Thoracic aorta endothelial cell (primary cell): ENCODE data around the gene TIMM10B. TPM values are rescaled to one million over a fixed set of nuclear protein-coding genes. Genes with fewer than 3 reads are reported as not detected.

Source experiments
- total RNA-seq: library from RNA; depleted of rRNA; stranded (reverse); fragments of >200 nt; gene quantifications from 2 replicates; pipeline ENCODE4 v1.2.3, GENCODE V29; 2012

TIMM10B gene, protein sequence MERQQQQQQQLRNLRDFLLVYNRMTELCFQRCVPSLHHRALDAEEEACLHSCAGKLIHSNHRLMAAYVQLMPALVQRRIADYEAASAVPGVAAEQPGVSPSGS
- total RNA-seq: 30.2 and 33.7 TPM in 2 replicates

DNA sequence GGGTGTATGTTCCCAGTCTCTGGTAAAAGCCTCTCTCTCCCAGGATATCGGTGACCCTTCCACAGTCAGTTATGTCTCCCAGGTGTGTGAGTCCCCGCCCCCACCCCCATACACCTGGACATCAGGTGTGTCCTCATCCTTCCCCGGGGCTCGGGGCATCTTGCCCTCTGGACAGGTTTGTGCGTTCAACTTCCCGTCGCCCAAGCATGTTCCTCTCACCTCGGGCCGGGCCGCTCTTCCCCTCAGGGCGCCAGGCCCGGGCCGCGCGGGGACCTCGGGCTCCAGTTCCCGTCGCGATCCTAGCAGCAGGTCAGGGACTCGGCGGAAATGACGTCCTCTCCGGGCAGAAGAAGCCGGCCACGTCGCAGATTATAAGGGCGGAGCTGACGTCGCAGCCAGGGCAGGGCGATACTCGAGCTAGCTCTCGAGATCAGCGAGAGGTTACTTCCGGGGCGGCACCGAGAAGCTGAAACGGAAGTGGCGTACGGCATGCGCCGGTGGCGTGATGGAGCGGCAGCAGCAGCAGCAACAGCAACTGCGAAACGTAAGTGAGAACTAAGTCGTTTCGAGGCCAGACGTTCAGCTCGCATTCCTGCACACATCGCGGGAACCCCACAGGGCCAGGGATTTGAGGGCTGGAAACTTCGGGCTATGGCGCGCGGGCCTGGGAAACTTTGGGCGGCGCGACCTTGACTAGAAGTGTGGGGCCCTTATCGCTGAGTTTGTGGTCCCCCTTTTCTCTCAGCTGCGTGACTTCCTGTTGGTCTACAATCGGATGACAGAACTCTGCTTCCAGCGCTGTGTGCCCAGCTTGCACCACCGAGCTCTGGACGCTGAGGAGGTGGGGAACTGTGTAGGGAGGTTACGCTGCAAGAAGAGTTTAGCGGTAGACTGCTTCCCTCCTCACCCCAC is at the start of gene TIMM10B, which contains the start of gene ARFIP2:
Gene TIMM10B (plus strand): TSS at position 490 of the 912 bp plus-strand sequence. CDS start 16 bp downstream, at position 506.
Gene ARFIP2 (minus strand): TSS at position 320 of the 912 bp plus-strand sequence. CDS start 910 bp downstream, outside the sequence.

DNA sequence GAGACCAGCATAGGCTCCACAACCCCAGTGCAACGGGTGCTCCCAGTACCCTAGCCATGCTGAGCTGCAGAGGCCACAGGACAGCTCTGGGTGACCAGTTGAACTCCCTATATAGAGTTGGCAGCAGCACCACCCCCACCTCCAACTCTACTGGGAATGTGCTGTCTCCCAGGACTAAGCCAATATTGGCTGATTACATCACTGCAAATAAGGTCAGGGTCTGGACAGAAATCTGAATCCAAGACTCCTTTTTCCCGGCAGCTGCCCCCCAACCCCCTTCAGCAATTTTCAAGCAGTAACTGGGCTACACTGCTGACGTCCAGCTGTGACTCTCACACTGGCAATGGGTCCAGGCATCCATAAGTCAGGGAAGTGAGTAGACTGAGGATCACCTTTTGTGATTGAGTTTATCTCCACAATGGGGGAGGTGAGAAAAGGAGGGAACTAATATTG is 40.4 kb upstream of the TIMM10B start, which contains the start of gene HPX:
Gene HPX (minus strand): TSS at position 82 of the 453 bp plus-strand sequence. CDS start 24 bp downstream, at position 58.

DNA sequence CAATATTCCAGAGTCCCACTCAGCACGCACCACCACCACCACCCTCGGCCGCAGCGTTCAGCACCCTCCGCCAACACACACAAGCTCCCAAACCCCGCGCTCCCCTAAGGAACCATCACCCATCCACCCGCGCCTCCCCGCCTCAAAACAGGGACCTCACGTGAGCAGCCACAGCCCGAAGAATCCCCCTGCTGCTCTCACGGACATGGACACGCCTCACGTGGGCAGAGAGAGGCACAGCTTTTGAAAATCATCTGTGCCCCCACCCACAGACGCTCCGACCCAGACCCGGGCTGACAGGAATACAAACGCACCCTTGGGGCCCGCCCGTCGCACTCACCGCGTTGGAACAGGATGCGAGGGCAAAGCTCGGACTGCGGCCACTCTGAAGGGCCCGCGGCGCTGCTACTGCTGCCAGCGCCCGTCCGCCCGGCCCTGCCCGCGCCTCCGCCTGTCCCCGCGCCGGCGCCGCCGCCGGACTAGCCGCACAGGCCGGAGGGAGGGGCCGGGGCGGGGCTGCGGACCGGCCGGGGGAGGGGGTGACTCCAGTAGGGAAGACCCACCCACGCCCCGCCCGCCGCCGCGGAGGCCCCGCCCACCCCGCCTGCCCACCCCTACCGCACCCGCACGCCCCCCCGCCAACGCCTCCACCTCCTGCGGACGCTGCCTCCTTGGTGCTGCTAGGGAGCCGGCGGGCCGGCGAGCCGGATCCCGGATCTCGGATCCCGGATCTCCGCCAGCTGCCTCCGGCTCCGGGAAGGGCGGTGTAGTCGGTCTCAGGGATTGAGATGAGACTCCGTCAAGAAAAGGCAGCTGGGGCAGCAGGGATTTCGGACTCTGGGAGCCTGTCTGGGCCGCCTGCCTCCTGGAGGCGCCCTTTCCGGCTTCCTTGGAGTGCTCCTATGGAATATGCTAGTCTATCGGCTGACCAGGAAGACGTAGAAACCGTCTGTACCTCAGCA is 7.6 kb upstream of the TIMM10B start, which contains the start of gene TRIM3:
Gene TRIM3 (minus strand): TSS at position 491 of the 962 bp plus-strand sequence. CDS start 8,246 bp downstream, outside the sequence.

DNA sequence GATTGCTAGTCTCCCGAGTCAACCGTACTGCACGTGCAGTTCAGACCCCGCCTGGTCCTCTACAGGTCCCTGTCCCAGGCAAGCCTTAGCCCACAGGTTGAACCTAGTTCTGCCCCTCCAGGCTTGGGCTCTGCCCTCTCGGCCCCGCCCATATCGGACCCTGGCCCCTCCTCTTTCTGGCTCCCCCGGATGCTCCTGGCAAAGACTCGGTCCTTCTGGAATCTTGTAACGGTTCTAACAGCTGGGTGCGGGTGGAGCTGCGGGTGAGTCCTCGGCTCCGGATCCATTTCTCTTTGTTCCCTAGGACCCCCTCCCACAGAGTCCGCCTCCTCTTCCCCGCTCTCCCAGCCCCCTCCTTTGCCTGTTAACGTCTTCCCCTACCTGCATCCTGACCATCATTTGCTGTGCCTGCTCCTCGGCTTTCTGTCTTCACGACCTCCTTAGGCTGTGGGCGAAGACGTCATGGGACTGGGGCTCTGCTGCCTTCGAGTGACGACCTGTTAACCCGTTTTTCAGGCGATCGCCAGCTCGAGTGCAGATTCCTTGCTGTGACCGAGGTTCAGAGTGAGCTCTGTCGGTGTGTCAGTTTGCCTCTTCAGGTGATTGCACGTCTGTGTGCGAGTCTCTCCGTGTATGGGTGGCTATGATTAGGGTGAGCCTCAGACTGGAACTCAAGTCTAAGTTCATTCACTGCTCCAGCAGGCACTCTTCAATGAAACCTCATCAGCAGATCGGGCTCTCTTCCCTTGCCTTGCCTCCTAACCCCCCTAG is 16.0 kb downstream of the TIMM10B start, which contains the start of gene DNHD1:
Gene DNHD1 (plus strand): TSS at position 212 of the 771 bp plus-strand sequence. CDS start 936 bp downstream, outside the sequence.

Other genes starting within 250 kb of the TIMM10B start
- gene FHIP1B, start 246.9 kb upstream of the TIMM10B start, total RNA-seq: 14.0 and 18.2 TPM in 2 replicates
- gene CNGA4, start 242.4 kb upstream of the TIMM10B start, total RNA-seq: under 0.01 and 0.07 TPM in 2 replicates
- not detected in 2 replicates for gene CCKBR, start 221.7 kb upstream of the TIMM10B start, total RNA-seq
- gene CAVIN3, start 161.0 kb upstream of the TIMM10B start, total RNA-seq: 145 and 301 TPM in 2 replicates
- 21.8 and 25.4 TPM in 2 replicates for gene SMPD1, start 91.0 kb upstream of the TIMM10B start, total RNA-seq
- gene APBB1, start 62.4 kb upstream of the TIMM10B start, total RNA-seq: 40.4 and 42.6 TPM in 2 replicates
- gene HPX, start 40.5 kb upstream of the TIMM10B start, total RNA-seq: 0.53 and 0.65 TPM in 2 replicates
- 16.1 and 16.6 TPM in 2 replicates for gene TRIM3, start 7.6 kb upstream of the TIMM10B start, total RNA-seq
- 46.3 and 51.5 TPM in 2 replicates for gene ARFIP2, start 170 bp upstream of the TIMM10B start, total RNA-seq
- gene DNHD1, start 15.8 kb downstream of the TIMM10B start, total RNA-seq: 4.1 and 9.0 TPM in 2 replicates
- 14.8 and 14.9 TPM in 2 replicates for gene RRP8, start 122.1 kb downstream of the TIMM10B start, total RNA-seq
- gene ILK, start 122.3 kb downstream of the TIMM10B start, total RNA-seq: 126 and 143 TPM in 2 replicates
- 16.9 and 17.8 TPM in 2 replicates for gene TAF10, start 130.7 kb downstream of the TIMM10B start, total RNA-seq
- 86.5 and 157 TPM in 2 replicates for gene TPP1, start 137.9 kb downstream of the TIMM10B start, total RNA-seq
- gene DCHS1, start 174.3 kb downstream of the TIMM10B start, total RNA-seq: 37.1 and 39.4 TPM in 2 replicates
- gene MRPL17, start 201.8 kb downstream of the TIMM10B start, total RNA-seq: 56.4 and 62.0 TPM in 2 replicates